Mucosa of rectum (tissue), 2 donors: ENCODE results near the gene GNAQ.
A peak's percentile ranks its signal among the peaks of the same experiment; 100 is the strongest.

Experiments
- H3K27ac ChIP-seq, 2 donors: one replicate each; pipeline ENCODE4 v1.7.0; 2013; ENCODE audit warnings: inconsistent platforms in 2 of 2, low read depth in 2 of 2, low read length in 2 of 2
- H3K27me3 ChIP-seq, 2 donors: one replicate each; pipeline ENCODE4 v1.7.0; 2013; ENCODE audit warnings: low read length in 2 of 2; ENCODE audit not compliant: control insufficient read depth in 2 of 2, insufficient read depth in 2 of 2
- H3K36me3 ChIP-seq, 2 donors: one replicate each; pipeline ENCODE4 v1.7.0; 2013; ENCODE audit warnings: low read length in 2 of 2; ENCODE audit not compliant: control insufficient read depth in 2 of 2, insufficient read depth in 2 of 2
- H3K4me1 ChIP-seq, 2 donors: one replicate each; pipeline ENCODE4 v1.7.0; 2013; ENCODE audit warnings: low read length in 2 of 2, mild to moderate bottlenecking in 1 of 2; ENCODE audit not compliant: control insufficient read depth in 2 of 2, insufficient read depth in 2 of 2
- H3K4me3 ChIP-seq, 2 donors: one replicate each; pipeline ENCODE4 v1.7.0; 2013; ENCODE audit warnings: low read length in 2 of 2
- H3K9ac ChIP-seq, 2 donors: one replicate each; pipeline ENCODE4 v1.7.0; 2013; ENCODE audit warnings: low read length in 2 of 2, low read depth in 1 of 2, mild to moderate bottlenecking in 1 of 2
- H3K9me3 ChIP-seq, 2 donors: one replicate each; pipeline ENCODE4 v1.7.0; 2013; ENCODE audit warnings: low read length in 2 of 2; ENCODE audit not compliant: control insufficient read depth in 2 of 2
- donor health status: healthy.
- donor health status: Normal muscosa, but diverticular disease.

Gene GNAQ

DNA sequence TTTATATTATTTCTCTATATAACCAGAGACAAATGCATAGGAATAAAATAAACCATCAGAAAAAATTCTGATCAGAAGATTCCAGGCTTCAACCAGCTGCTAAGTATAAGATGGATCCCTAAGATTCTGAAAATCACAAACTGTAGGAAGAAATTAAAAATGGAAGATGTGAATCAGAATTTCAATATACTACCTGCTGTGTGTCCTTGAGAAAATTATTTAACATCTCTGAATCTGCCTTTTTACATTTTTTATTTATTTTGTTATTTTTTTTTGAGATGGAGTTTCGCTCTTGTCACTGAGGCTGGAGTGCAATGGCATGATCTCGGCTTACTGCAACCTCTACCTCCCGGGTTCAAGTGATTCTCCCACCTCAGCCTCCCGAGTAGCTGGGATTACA lies 187.2 kb downstream of the GNAQ start:
- no peak overlapping the region for H3K27ac ChIP-seq

DNA sequence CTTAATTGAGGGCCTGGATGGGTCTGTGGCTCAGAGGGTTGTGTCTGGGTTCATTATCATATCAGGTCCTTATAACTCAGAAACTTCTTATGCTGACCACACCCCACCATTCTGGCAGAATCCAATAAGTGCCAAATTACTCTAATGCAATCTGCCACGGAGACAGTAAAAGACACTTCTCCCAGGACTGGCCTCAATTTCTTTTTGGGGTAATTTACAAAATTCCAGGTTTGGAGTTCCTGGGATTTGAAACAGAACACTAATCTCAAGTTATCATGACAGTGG lies 187.8 kb downstream of the GNAQ start:
- H3K9me3 ChIP-seq = no peaks in the 10 kb centered on the region
- H3K27me3 ChIP-seq = no peaks in the 10 kb centered on the region
- H3K36me3 ChIP-seq = no peaks in the 10 kb centered on the region
- H3K27ac ChIP-seq = no peak overlapping the region
- peaks cover 4 to 18% of the 10 kb centered on the region in 2 donors for H3K4me1 ChIP-seq
- no peak overlapping the region for H3K4me3 ChIP-seq
- H3K9ac ChIP-seq = no peak overlapping the region

More for the DNA sequence above, 187.2 kb downstream of the GNAQ start:
- no peak overlapping the region for H3K9ac ChIP-seq
- no peaks in the 10 kb centered on the region for H3K36me3 ChIP-seq
- no peak overlapping the region for H3K4me3 ChIP-seq
- H3K27me3 ChIP-seq = no peaks in the 10 kb centered on the region
- H3K9me3 ChIP-seq = no peaks in the 10 kb centered on the region
- H3K4me1 ChIP-seq = peaks cover 3 to 15% of the 10 kb centered on the region in 2 donors

- Histone ChIP-seq H3K27me3 (no peaks in the 10 kb centered on the region), H3K27ac (no peak overlapping the region), H3K36me3 (no peaks in the 10 kb centered on the region), H3K4me3 (no peak overlapping the region), H3K9ac (no peak overlapping the region), H3K4me1 (peaks cover 4 to 18% of the 10 kb centered on the region in 2 donors), H3K9me3 (no peaks in the 10 kb centered on the region)
Observed at GRCh38 chr9:77843076-77843870, 188.3 kb downstream of the GNAQ start.

- H3K36me3 ChIP-seq = no peaks in the 10 kb centered on the region
- H3K4me1 ChIP-seq = peaks cover 4 to 18% of the 10 kb centered on the region in 2 donors
- H3K27me3 ChIP-seq = no peaks in the 10 kb centered on the region
- H3K27ac ChIP-seq = no peak overlapping the region
- no peak overlapping the region for H3K4me3 ChIP-seq
- H3K9me3 ChIP-seq = no peaks in the 10 kb centered on the region
- H3K9ac ChIP-seq = no peak overlapping the region
Observed at GRCh38 chr9:77841739-77842386, 189.7 kb downstream of the GNAQ start.

GRCh38 chr9:77839459-77840140 lies 192.0 kb downstream of the GNAQ start:
- Histone ChIP-seq H3K27ac (peak overlapping the region; percentile 39 to 66), H3K4me1 (peaks cover 14 to 21% of the 10 kb centered on the region in 2 donors), H3K36me3 (no peaks in the 10 kb centered on the region), H3K4me3 (no peak overlapping the region), H3K9ac (no peak overlapping the region), H3K9me3 (no peaks in the 10 kb centered on the region), H3K27me3 (no peaks in the 10 kb centered on the region)

- no peak overlapping the region for H3K9ac ChIP-seq
- H3K4me1 ChIP-seq = peaks cover 14 to 27% of the 10 kb centered on the region in 2 donors
- no peaks in the 10 kb centered on the region for H3K27me3 ChIP-seq
- H3K36me3 ChIP-seq = no peaks in the 10 kb centered on the region
- no peaks in the 10 kb centered on the region for H3K9me3 ChIP-seq
- peak overlapping the region; percentile 39 to 66 for H3K27ac ChIP-seq
- no peak overlapping the region for H3K4me3 ChIP-seq
Observed at GRCh38 chr9:77838986-77839385, 192.6 kb downstream of the GNAQ start.

DNA sequence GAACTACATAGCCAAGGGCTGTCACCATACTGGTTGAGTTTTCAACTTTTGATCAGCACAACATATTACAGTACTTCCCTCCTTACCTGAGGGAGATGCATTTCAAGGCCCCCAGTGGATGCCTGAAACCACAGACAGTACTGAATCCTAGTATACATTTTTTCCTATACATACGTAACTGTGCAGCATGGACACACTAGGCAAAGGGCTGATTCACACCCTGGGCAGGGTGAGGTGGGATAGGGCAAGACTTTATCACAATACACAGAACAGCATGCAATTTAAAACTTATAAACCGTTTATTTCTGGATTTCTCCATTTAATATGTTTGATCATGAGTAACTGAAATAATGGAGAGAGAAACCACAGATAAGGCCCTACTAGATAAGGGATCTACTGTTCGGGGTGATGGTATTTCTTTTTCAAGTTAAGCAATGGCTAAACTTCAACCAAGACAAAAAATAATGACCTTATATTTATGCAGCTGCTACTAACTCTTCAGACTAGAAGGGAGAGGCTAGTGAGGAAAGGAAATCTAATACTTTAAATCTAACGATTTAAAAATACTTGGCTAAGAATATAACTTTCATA lies 196.6 kb downstream of the GNAQ start:
- Histone ChIP-seq H3K27me3 (no peaks in the 10 kb centered on the region), H3K27ac (peak overlapping the region in 1 of 2 donors; percentile 25), H3K36me3 (no peaks in the 10 kb centered on the region), H3K9ac (no peak overlapping the region), H3K4me3 (no peak overlapping the region), H3K9me3 (no peaks in the 10 kb centered on the region), H3K4me1 (peaks cover 14 to 21% of the 10 kb centered on the region in 2 donors)

DNA sequence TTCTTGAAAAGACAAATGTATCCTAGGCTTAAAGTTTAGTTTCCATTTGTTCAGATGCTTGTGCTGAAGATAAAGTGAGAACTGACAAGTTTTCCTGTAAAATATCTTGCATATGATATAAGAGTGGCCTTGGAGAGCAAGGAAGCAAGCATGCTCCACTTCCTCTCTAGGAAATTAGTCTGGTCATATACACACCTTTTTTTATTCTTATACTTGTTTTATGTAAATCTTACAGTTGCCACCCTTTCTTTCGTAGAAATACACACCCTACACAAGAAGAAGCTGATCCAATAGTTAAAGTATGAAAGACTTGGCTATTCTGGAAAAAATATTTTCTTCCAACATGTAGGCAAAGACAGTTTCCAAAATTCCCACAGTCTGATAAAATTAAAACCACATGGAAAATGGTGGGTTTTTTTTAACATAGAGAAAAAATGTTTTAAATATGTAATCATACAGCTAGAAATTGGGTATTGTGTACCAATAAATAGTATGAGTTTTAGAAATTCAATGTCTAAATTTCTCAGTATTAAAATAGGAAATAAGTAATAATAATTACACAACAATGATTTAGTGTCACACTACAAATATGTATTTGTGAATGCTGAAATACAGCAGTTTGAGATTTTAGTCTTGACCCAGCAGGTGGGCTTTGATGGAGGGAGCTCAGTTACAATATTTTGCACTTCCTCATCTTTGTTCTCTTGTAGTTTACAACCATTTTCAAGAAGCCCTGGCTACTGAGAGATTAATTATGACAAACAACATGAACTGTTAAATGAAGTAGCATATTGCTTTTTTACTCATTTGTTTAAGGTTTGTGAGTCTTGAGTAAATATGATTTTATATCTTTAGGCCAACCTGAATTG lies 197.8 kb downstream of the GNAQ start:
- H3K9ac ChIP-seq = no peak overlapping the region
- no peak overlapping the region for H3K27ac ChIP-seq
- no peaks in the 10 kb centered on the region for H3K36me3 ChIP-seq
- H3K9me3 ChIP-seq = no peaks in the 10 kb centered on the region
- peaks cover 10 to 14% of the 10 kb centered on the region in 2 donors for H3K4me1 ChIP-seq
- H3K27me3 ChIP-seq = no peaks in the 10 kb centered on the region
- no peak overlapping the region for H3K4me3 ChIP-seq

DNA sequence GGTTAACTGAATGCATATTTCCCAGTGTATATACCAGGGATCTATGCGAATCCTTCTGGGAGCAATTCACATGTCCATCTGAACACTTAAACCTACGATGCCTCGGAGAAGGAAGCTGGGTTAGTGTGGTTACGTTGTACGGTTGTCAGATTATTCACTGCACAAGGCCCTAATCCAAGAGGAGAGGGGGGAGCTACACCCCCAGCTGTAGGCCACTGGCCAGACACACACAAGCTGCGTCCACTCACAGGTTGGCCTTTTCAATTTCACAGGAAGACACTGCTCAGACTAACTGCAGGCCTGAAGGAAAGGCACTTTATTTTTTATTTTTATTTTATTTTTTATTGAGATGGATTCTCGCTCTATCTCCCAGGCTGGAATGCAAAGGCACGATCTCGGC lies 199.0 kb downstream of the GNAQ start:
- no peaks in the 10 kb centered on the region for H3K27me3 ChIP-seq
- H3K36me3 ChIP-seq = no peaks in the 10 kb centered on the region
- H3K4me1 ChIP-seq = peaks cover 10 to 14% of the 10 kb centered on the region in 2 donors
- H3K9me3 ChIP-seq = no peaks in the 10 kb centered on the region
- no peak overlapping the region for H3K27ac ChIP-seq
- H3K4me3 ChIP-seq = no peak overlapping the region
- H3K9ac ChIP-seq = no peak overlapping the region
